Panc1 (cell line): ENCODE measurements around the gene MAFG.

Experiments
- POLR2AphosphoS5 ChIP-seq: IDR thresholded peaks from 2 replicates; pipeline ENCODE4 v1.6.1; 2012; ENCODE audit warnings: mild to moderate bottlenecking, low read depth, low read length, moderate library complexity
- TCF7L2 ChIP-seq: IDR thresholded peaks from 2 replicates; pipeline ENCODE4 v1.6.1; 2011; ENCODE audit warnings: mild to moderate bottlenecking, low read depth, low read length, inconsistent platforms
- TF ChIP-seq, protein P1 (sequence below): fragments of 450-650 bp; IDR thresholded peaks from 2 replicates; pipeline ENCODE4 v1.5.1; 2017; ENCODE audit warnings: mild to moderate bottlenecking
- TF ChIP-seq, protein P2 (sequence below), 2 experiments: IDR thresholded peaks; 2 replicates each; pipeline ENCODE4 v1.6.1; 2011 to 2012; ENCODE audit warnings: low read depth in 2 of 2, control low read depth in 1 of 2, low read length in 1 of 2, mild to moderate bottlenecking in 1 of 2, moderate library complexity in 1 of 2; ENCODE audit not compliant: insufficient read depth in 1 of 2

DNA sequence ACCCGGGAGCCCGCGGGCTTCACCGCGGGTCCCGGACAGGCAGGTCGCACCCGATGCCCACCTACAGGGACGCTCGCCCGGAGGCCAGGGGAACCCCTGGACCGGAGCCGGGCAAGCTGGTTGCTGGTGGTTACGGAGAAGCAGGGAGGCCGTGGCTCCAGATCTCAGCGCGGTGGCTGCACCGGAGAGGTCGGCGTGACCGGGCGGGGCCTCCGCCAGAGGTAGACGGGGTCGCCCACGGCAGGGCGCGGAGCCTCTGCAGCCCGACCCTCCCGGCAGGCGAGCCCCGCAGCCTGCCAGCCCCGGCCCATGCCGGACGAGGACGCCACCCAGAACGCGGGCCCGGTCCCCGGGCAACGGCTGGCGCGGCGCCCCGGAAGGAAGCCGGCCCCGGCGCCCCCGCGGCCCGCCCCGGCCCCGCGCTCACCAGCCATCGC lies 16.7 kb downstream of the MAFG start:
- TF ChIP-seq, protein P1, sequence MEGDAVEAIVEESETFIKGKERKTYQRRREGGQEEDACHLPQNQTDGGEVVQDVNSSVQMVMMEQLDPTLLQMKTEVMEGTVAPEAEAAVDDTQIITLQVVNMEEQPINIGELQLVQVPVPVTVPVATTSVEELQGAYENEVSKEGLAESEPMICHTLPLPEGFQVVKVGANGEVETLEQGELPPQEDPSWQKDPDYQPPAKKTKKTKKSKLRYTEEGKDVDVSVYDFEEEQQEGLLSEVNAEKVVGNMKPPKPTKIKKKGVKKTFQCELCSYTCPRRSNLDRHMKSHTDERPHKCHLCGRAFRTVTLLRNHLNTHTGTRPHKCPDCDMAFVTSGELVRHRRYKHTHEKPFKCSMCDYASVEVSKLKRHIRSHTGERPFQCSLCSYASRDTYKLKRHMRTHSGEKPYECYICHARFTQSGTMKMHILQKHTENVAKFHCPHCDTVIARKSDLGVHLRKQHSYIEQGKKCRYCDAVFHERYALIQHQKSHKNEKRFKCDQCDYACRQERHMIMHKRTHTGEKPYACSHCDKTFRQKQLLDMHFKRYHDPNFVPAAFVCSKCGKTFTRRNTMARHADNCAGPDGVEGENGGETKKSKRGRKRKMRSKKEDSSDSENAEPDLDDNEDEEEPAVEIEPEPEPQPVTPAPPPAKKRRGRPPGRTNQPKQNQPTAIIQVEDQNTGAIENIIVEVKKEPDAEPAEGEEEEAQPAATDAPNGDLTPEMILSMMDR = no peak
- TF ChIP-seq POLR2AphosphoS5 (no peak), TCF7L2 (no peak)
- TF ChIP-seq, protein P2, sequence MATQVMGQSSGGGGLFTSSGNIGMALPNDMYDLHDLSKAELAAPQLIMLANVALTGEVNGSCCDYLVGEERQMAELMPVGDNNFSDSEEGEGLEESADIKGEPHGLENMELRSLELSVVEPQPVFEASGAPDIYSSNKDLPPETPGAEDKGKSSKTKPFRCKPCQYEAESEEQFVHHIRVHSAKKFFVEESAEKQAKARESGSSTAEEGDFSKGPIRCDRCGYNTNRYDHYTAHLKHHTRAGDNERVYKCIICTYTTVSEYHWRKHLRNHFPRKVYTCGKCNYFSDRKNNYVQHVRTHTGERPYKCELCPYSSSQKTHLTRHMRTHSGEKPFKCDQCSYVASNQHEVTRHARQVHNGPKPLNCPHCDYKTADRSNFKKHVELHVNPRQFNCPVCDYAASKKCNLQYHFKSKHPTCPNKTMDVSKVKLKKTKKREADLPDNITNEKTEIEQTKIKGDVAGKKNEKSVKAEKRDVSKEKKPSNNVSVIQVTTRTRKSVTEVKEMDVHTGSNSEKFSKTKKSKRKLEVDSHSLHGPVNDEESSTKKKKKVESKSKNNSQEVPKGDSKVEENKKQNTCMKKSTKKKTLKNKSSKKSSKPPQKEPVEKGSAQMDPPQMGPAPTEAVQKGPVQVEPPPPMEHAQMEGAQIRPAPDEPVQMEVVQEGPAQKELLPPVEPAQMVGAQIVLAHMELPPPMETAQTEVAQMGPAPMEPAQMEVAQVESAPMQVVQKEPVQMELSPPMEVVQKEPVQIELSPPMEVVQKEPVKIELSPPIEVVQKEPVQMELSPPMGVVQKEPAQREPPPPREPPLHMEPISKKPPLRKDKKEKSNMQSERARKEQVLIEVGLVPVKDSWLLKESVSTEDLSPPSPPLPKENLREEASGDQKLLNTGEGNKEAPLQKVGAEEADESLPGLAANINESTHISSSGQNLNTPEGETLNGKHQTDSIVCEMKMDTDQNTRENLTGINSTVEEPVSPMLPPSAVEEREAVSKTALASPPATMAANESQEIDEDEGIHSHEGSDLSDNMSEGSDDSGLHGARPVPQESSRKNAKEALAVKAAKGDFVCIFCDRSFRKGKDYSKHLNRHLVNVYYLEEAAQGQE (IDR thresholded peaks at IDR 0.05; ENCODE audit: insufficient read depth in 1 of 2, low read depth in 2 of 2, low read length in 1 of 2) = no peak
